Ectodermal cell (in vitro differentiated cells): ENCODE results near the gene NADSYN1.

Experiments used
- H3K27ac ChIP-seq: 2 replicates; pipeline ENCODE4 v1.7.0; 2013; ENCODE audit warnings: mild to moderate bottlenecking, low read depth, low read length; ENCODE audit not compliant: insufficient read depth, poor library complexity, severe bottlenecking
- H3K27me3 ChIP-seq: 2 replicates; pipeline ENCODE4 v1.7.0; 2013; ENCODE audit warnings: mild to moderate bottlenecking, low read length; ENCODE audit not compliant: insufficient read depth, control insufficient read depth, poor library complexity, severe bottlenecking
- H3K36me3 ChIP-seq: one replicate; pipeline ENCODE4 v1.7.0; 2013; ENCODE audit warnings: low read length; ENCODE audit not compliant: control insufficient read depth, insufficient read depth
- H3K4me1 ChIP-seq: one replicate; pipeline ENCODE4 v1.7.0; 2013; ENCODE audit warnings: low read length; ENCODE audit not compliant: control insufficient read depth, insufficient read depth
- H3K4me3 ChIP-seq: 2 replicates; pipeline ENCODE4 v1.7.0; 2013; ENCODE audit warnings: low read depth, low read length, control low read depth; ENCODE audit not compliant: insufficient read depth
- H3K9me3 ChIP-seq: 2 replicates; pipeline ENCODE4 v1.7.0; 2013; ENCODE audit warnings: mild to moderate bottlenecking, low read length, moderate library complexity; ENCODE audit not compliant: control insufficient read depth
- WGBS, 2 experiments: methylation state at CpG; one replicate each; pipeline ENCODE4 v1.1.7; 2013; ENCODE audit warnings: missing lambda C conversion rate in 2 of 2; 5-methylcytosine and 5-hydroxymethylcytosine counted together

The NADSYN1 gene

DNA sequence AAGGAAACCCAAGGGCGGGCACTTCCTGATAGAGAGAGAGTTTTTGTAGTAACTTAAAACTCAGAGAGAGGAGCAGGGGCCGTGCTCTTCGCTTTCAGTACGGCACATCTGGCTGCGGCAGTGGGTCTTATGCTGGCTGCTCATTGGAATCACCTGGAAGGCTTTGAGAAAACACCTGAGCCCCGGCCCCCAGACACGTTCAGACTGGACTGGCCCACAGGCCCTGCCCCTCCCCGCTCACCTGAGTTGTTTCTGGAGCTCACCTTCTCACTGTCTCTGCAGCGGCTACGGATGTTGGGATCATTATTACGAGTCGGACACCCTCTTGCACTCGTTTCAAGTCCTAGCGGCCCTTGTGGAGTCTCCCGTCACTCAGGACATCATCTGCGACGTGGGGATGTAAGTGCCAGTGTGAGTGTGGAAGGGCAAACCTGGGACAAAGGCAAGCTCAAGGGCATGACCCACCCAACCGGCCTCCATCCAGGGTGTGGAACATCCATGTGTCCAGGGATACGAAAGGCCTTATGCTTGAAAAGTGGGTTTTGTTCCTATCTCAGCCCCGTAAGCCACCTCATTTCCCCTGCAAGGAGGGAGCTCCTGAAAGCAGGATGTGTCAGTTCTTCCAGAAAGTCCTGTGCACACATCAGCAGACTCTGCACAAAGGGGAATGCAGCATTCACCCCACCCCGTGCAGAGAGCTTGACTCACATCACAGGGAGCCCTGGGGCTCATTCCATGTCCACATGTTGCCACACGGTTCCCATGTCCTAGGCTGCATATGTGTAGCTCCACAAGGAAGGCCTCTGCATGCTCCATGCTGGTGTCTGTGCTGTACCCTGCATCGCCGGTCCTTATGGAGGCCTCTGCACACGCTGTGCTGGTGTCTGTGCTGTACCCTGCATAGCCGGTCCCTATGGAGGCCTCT lies 5.4 kb downstream of the NADSYN1 start:
- no peak overlapping the region for H3K27ac ChIP-seq
- peaks cover 4% of the 10 kb centered on the region for H3K4me1 ChIP-seq
- H3K4me3 ChIP-seq = no peak overlapping the region
- 94% methylated on average over 26 of the region's 26 CpGs for WGBS, 2 experiments
- H3K27me3 ChIP-seq = no peaks in the 10 kb centered on the region
- H3K36me3 ChIP-seq = peaks cover 10% of the 10 kb centered on the region
- H3K9me3 ChIP-seq = no peaks in the 10 kb centered on the region

DNA sequence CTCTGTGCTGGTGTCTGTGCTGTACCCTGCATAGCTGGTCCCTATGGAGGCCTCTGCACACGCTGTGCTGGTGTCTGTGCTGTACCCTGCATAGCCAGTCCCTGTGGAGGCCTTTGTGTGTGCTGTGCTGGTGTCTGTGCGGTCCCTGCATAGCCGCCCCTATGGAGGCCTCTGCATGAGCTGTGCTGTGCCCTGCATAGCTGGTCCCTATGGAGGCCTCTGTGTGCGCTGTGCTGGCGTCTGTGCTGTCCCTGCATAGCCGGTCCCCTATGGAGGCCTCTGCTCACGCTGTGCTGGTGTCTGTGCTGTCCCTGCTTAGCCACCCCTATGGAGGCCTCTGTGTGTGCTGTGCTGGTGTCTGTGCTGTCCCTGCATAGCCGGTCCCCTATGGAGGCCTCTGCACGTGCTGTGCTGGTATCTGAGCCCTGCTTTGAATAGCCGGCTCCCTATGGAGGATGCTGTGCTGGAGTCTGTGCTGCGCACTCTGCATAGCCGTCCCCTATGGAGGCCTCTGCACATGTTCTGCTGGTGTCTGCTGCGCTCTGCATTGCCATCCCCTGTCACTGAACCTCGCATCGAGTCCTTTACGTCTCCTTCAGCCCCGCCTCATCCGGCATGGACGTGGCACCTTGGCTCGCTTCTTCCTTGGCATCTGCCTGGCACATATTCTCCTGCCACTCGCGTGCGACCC lies 6.2 kb downstream of the NADSYN1 start:
- H3K36me3 ChIP-seq = peaks cover 14% of the 10 kb centered on the region
- H3K27me3 ChIP-seq = no peaks in the 10 kb centered on the region
- no peak overlapping the region for H3K4me3 ChIP-seq
- peaks cover 4% of the 10 kb centered on the region for H3K4me1 ChIP-seq
- WGBS, 2 experiments = 93% methylated on average over 23 of the region's 23 CpGs
- no peaks in the 10 kb centered on the region for H3K9me3 ChIP-seq
- no peak overlapping the region for H3K27ac ChIP-seq

DNA sequence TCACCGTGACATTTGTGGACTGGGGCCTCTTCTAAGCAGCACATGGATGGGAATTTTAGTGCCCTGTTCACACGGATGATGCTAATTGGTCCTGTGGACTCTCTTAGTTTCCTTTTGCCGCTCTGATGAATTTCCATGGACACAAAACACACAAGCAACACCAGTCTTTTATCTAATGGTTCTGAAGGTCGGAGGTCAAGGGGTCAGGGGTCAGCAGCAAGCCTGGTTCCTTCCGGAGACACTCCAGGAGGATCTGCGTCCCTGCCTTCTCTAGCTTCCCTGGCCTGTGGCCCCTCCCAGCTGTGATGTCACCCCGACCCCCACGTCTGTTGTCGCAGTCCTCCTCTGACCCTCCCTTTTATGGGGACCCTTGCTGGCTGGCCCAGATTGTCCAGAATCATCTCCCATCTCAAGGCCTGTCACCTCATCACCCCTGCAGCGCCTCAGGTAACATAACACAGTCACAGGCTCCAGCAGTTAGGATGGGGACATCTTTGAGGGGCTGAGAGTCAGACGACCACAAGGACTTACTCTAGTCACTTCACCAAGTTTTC lies 6.8 kb downstream of the NADSYN1 start:
- WGBS, 2 experiments = 82% methylated on average over 11 of the region's 11 CpGs
- Histone ChIP-seq H3K27ac (no peak overlapping the region), H3K9me3 (no peaks in the 10 kb centered on the region), H3K4me3 (no peak overlapping the region), H3K4me1 (peaks cover 4% of the 10 kb centered on the region), H3K27me3 (no peaks in the 10 kb centered on the region), H3K36me3 (peaks cover 15% of the 10 kb centered on the region)

DNA sequence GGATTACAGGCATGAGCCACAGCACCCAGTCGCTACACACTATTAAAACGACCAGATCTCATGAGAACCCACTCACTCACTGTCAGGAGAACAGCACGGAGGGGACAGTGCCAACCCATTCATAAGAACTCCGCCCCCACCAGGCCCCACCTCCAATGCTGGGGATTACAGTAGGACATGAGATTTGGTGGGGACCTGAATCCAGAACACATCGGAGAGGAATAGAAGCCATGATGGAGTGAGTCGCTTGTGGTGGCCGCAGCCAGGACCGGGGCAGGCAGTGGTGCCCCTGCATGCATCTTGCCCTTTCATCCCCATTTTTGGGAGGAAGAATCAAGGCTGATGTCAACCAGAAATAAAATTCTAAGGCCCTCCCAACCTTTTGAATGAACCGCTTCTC lies 8.7 kb downstream of the NADSYN1 start:
- no peaks in the 10 kb centered on the region for H3K27me3 ChIP-seq
- H3K27ac ChIP-seq = no peak overlapping the region
- 90 to 93% methylated on average over 9 of the region's 9 CpGs for WGBS, 2 experiments
- peaks cover 4% of the 10 kb centered on the region for H3K4me1 ChIP-seq
- no peak overlapping the region for H3K4me3 ChIP-seq
- no peaks in the 10 kb centered on the region for H3K9me3 ChIP-seq
- H3K36me3 ChIP-seq = peaks cover 15% of the 10 kb centered on the region

DNA sequence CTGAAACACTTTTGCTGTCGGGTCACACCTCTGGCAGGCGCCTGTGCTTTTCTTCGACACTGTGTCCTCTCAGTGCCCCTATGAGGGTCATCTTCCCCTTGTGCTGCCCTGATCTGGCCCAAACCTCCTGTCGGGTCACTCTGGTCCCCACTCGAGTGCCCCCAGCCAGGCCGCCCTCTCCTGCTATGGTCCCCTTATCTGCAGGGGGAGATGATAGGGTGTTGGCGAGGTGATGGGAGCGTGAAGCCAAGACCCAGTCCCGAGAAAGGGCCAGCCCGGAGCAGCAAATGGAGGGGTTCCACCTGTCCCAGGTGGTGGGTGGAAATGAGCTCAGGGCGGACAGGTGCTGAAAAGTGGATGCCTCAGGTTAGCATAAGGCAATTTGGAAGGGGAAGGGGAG lies 9.7 kb downstream of the NADSYN1 start:
- H3K36me3 ChIP-seq = peaks cover 15% of the 10 kb centered on the region
- no peak overlapping the region for H3K27ac ChIP-seq
- no peaks in the 10 kb centered on the region for H3K9me3 ChIP-seq
- peaks cover 4% of the 10 kb centered on the region for H3K4me1 ChIP-seq
- H3K4me3 ChIP-seq = no peak overlapping the region
- WGBS, 2 experiments = 92 to 94% methylated on average over 11 of the region's 11 CpGs
- H3K27me3 ChIP-seq = no peaks in the 10 kb centered on the region

DNA sequence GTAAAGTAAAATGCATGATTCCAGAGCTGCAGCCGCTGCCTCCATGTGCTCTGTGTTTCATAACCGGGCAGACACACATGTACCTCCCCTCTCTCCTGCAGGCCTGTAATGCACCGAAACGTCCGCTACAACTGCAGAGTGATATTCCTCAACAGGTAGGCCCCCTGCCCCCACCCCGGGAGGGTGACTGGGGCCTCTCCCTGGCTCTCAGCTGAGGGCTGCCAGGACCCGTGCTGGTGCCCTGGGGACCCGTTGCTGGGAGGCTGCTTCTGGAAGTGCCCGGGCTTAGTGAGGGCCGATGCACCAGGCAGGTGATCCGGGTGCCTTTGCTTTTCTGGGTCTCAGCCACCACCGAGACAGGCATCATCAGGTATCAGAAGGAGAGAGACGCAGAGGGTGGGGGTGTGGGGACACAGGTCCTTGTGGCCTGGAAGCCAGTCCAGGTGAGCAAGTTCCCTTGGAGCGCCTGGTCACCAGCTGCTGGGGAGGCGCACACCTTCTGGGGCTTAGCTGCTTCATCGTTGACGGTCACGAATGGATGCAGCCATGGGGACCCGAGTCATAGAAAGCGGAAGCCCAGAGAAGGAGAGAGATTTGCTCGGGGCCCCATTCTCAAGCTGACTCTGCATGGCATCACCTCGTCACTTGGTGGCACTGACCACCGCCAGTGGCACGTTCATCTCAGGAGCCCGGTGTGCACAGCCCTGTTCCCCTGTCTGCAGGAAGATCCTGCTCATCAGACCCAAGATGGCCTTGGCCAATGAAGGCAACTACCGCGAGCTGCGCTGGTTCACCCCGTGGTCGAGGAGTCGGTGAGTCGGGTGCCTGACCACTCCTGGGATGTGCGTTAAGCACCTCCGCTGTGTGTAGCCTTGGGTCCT lies 10.6 kb downstream of the NADSYN1 start:
- Histone ChIP-seq H3K4me1 (peaks cover 4% of the 10 kb centered on the region), H3K27me3 (no peaks in the 10 kb centered on the region), H3K4me3 (no peak overlapping the region), H3K36me3 (peaks cover 15% of the 10 kb centered on the region), H3K9me3 (no peaks in the 10 kb centered on the region), H3K27ac (no peak overlapping the region)
- 94% methylated on average over 34 of the region's 34 CpGs for WGBS, 2 experiments

DNA sequence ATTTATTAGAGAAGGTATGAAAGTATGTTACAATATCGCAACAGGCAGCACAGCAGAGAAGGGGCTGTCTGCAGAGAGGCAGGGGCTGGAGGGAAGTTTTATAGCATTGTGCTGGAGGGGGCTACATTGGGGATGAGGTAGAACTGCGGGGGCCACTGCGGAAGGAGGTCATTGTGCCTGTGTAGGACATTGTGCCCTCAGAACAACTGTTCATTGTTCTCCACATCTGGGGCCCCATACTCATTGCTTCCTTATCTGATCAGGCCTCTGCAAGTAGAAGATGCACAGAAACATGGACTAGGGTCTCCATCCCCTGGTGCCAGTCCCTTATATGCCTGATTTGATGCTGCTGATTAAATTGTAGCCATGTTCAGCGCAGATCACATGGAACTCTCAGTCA lies 12.1 kb downstream of the NADSYN1 start:
- no peak overlapping the region for H3K27ac ChIP-seq
- 93 to 94% methylated on average over 4 of the region's 4 CpGs for WGBS, 2 experiments

DNA sequence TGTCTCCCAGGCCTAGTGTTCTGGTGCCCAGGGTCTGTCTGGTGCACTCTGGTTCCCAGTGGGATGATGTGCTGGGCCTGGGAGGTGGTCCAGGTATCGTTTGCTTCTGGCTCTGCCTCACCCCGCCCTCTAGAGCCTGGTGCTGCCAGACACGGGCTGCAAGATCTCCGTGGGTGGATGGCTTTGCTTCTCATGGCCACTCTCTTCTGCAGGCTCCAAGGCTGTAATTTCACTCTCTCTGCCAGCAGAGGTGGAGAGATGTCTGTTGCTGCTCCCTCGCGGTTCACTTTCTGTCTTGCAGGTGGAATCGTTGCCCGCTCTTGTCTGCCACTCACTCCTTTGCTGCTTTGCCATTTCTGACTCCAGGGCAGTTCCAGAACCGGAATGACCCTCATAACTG lies 13.4 kb downstream of the NADSYN1 start:
- Histone ChIP-seq H3K36me3 (peaks cover 5% of the 10 kb centered on the region), H3K9me3 (no peaks in the 10 kb centered on the region), H3K27ac (no peak overlapping the region), H3K4me3 (no peak overlapping the region), H3K4me1 (no peaks in the 10 kb centered on the region), H3K27me3 (no peaks in the 10 kb centered on the region)
- WGBS, 2 experiments = 90 to 91% methylated on average over 9 of the region's 9 CpGs

More for the DNA sequence above, 12.1 kb downstream of the NADSYN1 start:
- no peak overlapping the region for H3K4me3 ChIP-seq
- peaks cover 5% of the 10 kb centered on the region for H3K36me3 ChIP-seq
- H3K27me3 ChIP-seq = no peaks in the 10 kb centered on the region
- no peaks in the 10 kb centered on the region for H3K4me1 ChIP-seq
- no peaks in the 10 kb centered on the region for H3K9me3 ChIP-seq

DNA sequence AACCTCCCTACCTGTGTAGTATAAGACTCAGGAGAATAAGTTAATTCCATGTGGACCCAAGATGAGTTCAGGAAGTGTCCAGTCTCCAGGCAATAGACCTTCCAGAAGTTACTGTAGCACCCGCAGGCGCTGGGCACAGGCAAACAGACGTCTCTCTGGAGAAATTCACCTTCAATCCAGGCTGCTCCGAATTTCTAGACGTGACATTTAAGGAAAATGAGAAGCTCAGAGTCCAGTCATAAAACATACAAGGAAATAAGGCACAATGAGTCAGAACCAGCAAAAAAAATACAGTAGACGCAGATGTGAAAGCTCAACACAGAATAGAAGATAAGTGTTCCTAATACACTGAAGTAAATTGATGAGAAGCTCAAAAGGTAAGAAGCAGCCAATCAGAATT lies 14.2 kb downstream of the NADSYN1 start:
- no peaks in the 10 kb centered on the region for H3K27me3 ChIP-seq
- H3K4me3 ChIP-seq = no peak overlapping the region
- no peak overlapping the region for H3K27ac ChIP-seq
- H3K9me3 ChIP-seq = no peaks in the 10 kb centered on the region
- no peaks in the 10 kb centered on the region for H3K4me1 ChIP-seq
- H3K36me3 ChIP-seq = peaks cover 5% of the 10 kb centered on the region
- WGBS, 2 experiments = 91 to 95% methylated on average over 6 of the region's 6 CpGs
